Central memory CD8-positive, alpha-beta T cell (primary cell): Measurements from ENCODE around the gene MYL7.

ENCODE experiments used
- ATAC-seq: fragments of 150-1000 bp; cut with Tn5 transposase; replicated peaks from 2 replicates; pipeline ENCODE4 v1.10.0; 2022; ENCODE audit warnings: mild to moderate bottlenecking, moderate FRiP score, moderate number of reproducible peaks; ENCODE audit not compliant: poor library complexity, severe bottlenecking; ENCODE audit errors: extremely low read depth
- DNase-seq, 2 donors: peaks; one replicate each; pipeline ENCODE4 v3.0.0; 2021; ENCODE audit warnings: low spot score in 2 of 2
- H3K27ac Mint-ChIP-seq: one replicate; pipeline ENCODE4 v1.8.0; 2022; ENCODE audit warnings: low read depth, mild to moderate bottlenecking, moderate library complexity, mixed read lengths
- H3K27me3 Mint-ChIP-seq: one replicate; pipeline ENCODE4 v1.8.0; 2022; ENCODE audit warnings: mixed read lengths
- H3K36me3 Mint-ChIP-seq: one replicate; pipeline ENCODE4 v1.8.0; 2022; ENCODE audit warnings: mild to moderate bottlenecking, moderate library complexity, mixed read lengths; ENCODE audit not compliant: insufficient read depth
- H3K4me1 Mint-ChIP-seq: one replicate; pipeline ENCODE4 v1.8.0; 2022; ENCODE audit warnings: mixed read lengths
- H3K4me3 Mint-ChIP-seq: one replicate; pipeline ENCODE4 v1.8.0; 2022; ENCODE audit warnings: mild to moderate bottlenecking, moderate library complexity, mixed read lengths
- H3K9me3 Mint-ChIP-seq: one replicate; pipeline ENCODE4 v1.8.0; 2022; ENCODE audit warnings: mixed read lengths

Gene MYL7

DNA sequence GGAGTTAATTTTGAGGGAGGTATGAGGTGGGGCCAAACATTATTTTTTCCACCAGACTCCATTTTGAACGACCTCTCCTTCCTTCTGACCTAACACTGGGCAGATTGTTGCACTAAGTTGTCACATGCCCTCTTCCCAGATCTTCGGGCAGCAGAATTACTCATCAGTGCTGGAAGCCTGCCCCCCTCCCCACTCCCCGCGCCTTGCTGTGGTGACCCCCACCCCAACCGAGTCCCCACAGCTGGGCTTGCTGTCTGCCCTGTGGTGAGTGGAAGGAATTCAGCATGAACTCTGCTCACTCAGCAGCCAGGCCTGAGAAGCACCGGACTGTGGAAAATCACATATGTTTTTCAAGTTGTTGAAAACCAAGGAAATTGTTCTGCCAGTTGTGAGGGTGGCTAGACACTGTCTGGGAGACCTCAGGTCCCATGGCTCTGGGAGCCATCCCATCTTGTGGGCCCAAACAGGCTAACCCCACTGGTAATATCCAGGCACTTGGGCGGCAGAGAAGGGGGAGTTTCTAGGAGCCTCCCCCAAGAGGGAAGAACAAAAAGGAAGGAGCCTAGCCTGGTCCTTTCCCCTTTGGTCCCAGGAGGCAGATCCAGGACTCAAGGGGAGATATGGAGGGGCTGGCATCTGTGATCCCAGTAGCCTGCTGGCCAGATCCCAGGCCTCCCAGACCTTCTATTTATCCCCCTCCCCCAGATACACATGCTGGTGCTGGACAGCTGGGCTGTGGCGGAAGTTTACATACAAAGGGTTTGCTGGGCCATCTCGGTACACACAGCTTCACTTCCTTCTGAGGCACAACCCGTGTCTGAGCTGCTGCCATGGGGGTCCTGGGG is 40.5 kb downstream of the MYL7 start:
- DNase-seq (no peak), ATAC-seq (no peak)
- Mint-ChIP-seq H3K36me3 (peaks cover under 1% of the 10 kb centered on the region), H3K27ac (no peak overlapping the region), H3K9me3 (no peaks in the 10 kb centered on the region), H3K4me1 (no peaks in the 10 kb centered on the region), H3K4me3 (no peak overlapping the region), H3K27me3 (peaks cover 23% of the 10 kb centered on the region)

DNA sequence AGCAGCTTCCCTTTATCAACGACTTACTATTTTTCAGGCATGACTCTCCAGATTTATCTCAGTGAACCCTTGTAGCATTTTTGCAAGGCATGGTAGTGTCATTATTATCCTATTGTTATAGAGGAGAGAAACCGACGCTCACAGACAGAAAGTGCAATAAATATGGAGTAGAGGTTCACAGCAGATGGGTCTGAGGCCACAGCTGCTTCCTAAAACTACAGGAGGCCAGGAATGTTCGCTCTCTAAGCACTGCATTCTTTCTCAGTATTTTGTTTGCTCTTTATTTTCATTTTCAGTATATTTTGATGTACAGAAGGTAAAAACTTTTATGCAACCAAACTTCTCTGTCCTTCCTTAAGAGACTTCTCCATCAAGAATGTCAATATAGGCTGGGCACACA is 41.5 kb downstream of the MYL7 start:
- no peak for DNase-seq
- no peak for ATAC-seq
- Mint-ChIP-seq H3K27ac (no peak overlapping the region), H3K9me3 (no peaks in the 10 kb centered on the region), H3K36me3 (no peaks in the 10 kb centered on the region), H3K27me3 (peaks cover 13% of the 10 kb centered on the region), H3K4me1 (no peaks in the 10 kb centered on the region), H3K4me3 (no peak overlapping the region)

DNA sequence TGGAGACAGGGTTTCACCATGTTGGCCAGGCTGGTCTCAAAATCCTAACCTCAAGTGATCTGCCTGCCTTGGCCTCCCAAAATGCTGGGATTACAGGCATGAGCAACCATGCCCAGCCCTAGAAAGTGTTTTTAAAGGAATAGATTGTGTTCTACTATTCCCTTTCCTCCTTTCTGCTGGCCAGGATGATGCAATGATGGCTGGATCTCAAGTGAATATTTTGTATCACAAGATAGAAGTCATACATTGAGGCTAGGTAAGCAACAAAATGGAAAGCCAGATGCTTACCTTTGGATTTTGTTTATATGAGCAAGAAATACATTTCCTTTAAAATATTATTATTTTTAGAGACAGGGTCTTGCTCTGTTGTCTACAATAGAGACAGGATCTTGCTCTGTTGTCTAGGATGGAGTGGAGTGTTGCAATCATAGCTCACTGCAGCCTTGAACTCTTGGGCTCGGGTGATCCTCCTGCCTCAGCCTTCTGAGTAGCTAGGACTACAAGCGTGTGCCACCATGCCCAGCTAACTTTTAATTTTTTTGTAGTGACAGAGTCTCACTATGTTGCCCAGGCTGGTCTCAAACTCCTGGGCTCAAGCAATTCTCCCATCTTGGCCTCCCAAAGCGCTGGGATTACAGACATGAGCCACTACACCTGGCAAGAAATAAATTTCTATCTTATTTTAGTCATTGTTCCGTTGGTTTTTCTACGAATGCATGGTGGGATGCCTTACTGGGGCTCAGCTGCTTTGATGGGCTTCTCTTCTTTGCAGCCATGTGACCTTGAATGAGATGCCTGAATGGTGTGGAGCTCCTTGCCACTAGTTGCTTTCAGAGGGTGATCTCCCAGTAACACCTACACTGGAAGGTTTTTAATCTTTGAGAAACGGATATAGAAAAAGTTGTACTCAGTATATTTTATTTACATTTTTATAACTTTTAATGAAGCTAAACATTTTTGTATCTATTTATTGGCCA is 42.8 kb downstream of the MYL7 start:
- Mint-ChIP-seq H3K9me3 (no peaks in the 10 kb centered on the region), H3K4me3 (no peak overlapping the region), H3K36me3 (no peaks in the 10 kb centered on the region), H3K27ac (no peak overlapping the region), H3K27me3 (peaks cover 9% of the 10 kb centered on the region), H3K4me1 (no peaks in the 10 kb centered on the region)
- ATAC-seq (no peak), DNase-seq (no peak)

DNA sequence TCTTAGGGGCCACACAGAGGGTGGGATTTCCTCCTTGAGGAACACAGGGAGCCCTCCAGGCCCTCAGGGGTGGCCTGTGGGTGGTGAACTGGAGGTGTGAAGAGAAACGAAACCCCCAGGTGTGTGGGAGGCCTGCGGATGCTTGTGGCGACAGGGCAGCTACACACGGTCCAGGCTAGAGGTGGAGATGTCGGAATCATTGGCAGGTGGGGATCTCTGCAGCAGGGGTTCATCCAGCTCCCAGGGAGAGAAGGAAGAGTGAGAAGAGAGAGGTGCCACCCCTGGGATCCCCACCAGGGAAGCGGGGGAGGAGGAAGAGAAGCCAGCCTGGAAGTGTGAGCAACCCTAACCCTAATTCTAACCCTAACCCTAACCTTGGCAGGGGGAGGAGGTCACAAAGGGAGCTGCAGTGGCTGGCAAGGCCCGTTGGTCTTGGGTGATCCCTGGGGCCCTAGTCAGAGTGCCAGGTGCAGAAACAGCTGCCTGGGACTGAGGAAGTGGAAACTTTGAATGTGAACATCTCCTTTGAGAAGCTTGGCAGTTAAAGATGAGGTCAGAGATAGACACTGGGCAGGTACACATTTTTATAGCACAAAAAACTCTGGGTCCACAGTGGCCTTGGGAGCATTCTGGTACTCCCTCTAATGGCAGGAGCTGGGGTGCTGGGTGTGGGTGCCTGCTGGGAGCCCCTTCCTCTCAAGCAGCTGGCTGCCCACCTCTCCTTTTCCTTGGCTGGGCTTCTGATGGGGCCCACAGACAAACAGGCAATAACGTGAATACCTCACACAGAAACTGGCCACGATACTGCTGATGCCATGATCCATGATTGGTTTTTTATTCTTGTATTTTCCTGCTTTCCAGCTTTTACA is 43.8 kb downstream of the MYL7 start:
- ATAC-seq = no peak
- DNase-seq = no peak
- Mint-ChIP-seq H3K36me3 (no peaks in the 10 kb centered on the region), H3K4me1 (no peaks in the 10 kb centered on the region), H3K4me3 (no peak overlapping the region), H3K27me3 (no peaks in the 10 kb centered on the region), H3K9me3 (no peaks in the 10 kb centered on the region), H3K27ac (no peak overlapping the region)

DNA sequence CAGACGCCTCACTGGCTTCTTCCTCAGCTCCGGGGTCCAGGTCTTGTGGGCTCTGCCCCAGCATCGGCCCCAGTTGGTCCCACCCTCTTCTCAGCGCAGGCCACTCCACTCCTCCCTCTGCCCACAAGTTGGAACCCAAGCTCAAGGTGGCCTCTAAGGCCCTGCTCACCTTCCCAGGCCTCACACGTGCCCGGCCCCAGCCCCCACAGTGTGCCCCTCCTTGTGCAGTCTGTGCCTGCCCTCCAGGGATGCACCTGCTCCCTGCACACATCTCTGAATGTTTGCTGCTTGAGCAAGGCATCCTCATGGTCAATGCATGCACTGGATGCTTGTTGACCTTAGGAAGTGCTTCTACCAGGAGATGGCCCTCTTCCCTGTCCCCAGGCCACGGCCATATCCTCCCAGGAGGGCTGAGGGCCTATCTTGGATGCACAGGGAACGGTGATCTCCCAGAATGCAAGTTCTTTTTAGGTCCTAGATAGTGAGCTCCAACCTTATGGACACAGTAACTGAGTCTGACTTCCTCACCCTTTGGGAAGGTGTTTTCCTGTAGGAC is 44.7 kb downstream of the MYL7 start:
- no peak overlapping the region for H3K27ac Mint-ChIP-seq
- H3K27me3 Mint-ChIP-seq = no peaks in the 10 kb centered on the region
- DNase-seq (no peak), ATAC-seq (no peak)
- H3K4me3 Mint-ChIP-seq = no peak overlapping the region
- no peaks in the 10 kb centered on the region for H3K9me3 Mint-ChIP-seq
- no peaks in the 10 kb centered on the region for H3K36me3 Mint-ChIP-seq
- no peaks in the 10 kb centered on the region for H3K4me1 Mint-ChIP-seq

DNA sequence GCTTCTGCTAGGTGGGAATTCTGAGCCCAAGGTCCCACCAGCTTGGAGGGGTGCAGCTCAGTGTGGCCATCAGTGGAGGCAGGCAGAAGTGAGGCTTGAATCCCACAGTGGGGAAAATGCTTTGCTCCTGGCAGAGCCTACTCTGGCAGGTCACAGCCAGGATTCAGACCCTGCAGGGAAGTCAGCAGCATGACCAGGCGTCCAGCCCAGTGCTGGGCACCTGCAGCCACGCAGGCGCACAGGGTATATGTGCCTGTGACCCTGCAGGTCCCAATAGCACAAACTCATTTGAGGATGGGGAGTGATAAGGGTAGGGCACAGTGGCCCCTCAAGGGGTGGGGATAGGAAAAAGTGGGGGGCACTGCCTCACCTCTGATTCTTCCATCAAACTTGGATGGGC is 45.4 kb downstream of the MYL7 start:
- no peaks in the 10 kb centered on the region for H3K4me1 Mint-ChIP-seq
- no peak overlapping the region for H3K27ac Mint-ChIP-seq
- peaks cover 5% of the 10 kb centered on the region for H3K27me3 Mint-ChIP-seq
- ATAC-seq (no peak), DNase-seq (no peak)
- no peaks in the 10 kb centered on the region for H3K36me3 Mint-ChIP-seq
- no peaks in the 10 kb centered on the region for H3K9me3 Mint-ChIP-seq
- H3K4me3 Mint-ChIP-seq = no peak overlapping the region

DNA sequence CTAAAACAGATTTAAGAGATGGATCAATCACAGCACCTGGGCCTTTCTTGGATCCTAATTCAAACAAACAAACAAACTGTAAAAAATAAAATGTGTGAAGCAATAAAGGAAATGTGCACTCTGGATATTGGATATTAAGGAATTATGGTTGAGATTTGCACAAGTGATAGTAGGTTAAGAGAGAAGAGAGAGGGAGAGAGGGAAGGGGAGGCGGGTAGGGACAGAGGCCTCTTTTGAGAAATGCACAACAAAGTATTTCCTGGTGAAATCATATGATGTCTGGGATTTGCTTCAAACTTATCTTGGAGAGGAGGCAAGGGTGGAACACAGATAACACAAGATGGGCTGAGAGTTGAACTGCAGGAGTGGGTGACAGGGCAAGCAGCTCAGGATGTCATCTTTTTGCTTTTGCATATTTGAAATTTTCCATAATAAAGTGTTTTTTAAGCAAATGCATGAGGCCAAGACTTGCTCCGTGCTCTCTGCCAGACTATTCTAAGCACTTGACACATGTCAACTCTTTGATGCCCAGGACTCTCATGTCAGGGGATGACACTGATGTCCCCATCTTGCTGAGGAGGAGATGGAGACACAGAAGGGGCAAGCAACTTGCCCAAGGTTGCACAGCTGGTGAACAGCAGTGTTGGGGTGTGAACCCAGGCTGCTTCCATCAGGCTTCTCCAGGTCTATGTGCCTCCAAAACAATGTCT is 46.1 kb downstream of the MYL7 start:
- H3K27me3 Mint-ChIP-seq = peaks cover 10% of the 10 kb centered on the region
- ATAC-seq (no peak), DNase-seq (no peak)
- no peaks in the 10 kb centered on the region for H3K9me3 Mint-ChIP-seq
- no peaks in the 10 kb centered on the region for H3K4me1 Mint-ChIP-seq
- H3K4me3 Mint-ChIP-seq = no peak overlapping the region
- H3K27ac Mint-ChIP-seq = no peak overlapping the region
- no peaks in the 10 kb centered on the region for H3K36me3 Mint-ChIP-seq

DNA sequence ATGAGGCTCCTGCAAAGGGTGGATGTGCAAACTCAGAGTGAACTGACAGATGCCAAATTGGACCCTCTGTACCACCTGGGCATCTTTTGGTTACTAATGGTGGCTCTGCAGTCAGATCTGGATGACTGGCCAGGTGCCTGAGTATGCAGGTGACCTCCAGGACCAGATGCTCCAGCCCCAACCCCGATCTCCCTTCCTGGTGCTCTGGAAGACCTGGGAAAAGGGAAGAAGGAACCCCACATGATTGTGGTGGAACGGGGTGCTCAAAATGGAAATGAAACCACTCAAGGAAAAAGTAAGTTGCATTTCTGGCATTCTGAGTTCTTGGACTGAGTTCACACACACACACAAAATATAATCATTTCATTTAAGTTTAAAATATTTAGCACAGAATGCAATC is 46.8 kb downstream of the MYL7 start:
- Mint-ChIP-seq H3K4me3 (no peak overlapping the region), H3K27ac (peak overlapping the region; percentile 30)
- no peak for ATAC-seq

DNA sequence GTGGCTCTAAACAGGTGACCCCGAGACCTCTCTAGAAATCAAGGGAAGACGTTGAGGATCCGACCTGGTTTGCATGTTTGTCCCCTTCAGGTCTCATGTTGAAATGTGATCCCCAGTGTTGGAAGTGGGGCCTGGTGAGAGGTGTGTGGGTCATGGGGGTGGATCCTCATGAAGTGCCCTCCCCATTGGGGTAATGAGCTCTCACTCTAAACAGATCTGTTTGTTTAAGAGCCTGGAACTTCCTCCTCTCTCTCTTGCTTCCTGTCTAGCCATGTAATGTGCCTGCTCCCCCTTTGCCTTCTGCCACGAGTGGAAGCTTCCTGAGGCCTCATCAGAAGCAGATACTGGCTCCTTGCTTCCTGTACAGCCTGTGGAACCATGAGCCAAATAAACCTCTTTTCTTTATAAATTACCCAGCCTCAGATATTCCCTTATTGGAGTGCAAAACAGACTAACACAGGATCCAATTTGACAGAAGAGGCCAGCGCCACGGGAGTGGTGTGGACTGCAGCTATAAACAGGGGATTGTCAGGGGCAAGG is 48.0 kb downstream of the MYL7 start:
- H3K4me1 Mint-ChIP-seq = no peaks in the 10 kb centered on the region
- no peak overlapping the region for H3K4me3 Mint-ChIP-seq
- no peaks in the 10 kb centered on the region for H3K36me3 Mint-ChIP-seq
- H3K27ac Mint-ChIP-seq = no peak overlapping the region
- ATAC-seq (no peak), DNase-seq (no peak)
- H3K9me3 Mint-ChIP-seq = no peaks in the 10 kb centered on the region
- peaks cover 10% of the 10 kb centered on the region for H3K27me3 Mint-ChIP-seq

More for the DNA sequence above, 46.8 kb downstream of the MYL7 start:
- no peak for DNase-seq
- no peaks in the 10 kb centered on the region for H3K4me1 Mint-ChIP-seq
- peaks cover 10% of the 10 kb centered on the region for H3K27me3 Mint-ChIP-seq
- H3K9me3 Mint-ChIP-seq = no peaks in the 10 kb centered on the region
- H3K36me3 Mint-ChIP-seq = no peaks in the 10 kb centered on the region
